D721Med (cell line): ENCODE data around the gene AIRE.
"Not testable (repeated sequence)": the region's sequence is repeated elsewhere in the genome, so short reads cannot be mapped to it uniquely, and the experiment has no call there.

Experiments
- DNase-seq: peaks from one replicate; pipeline ENCODE4 v3.0.0; 2011; ENCODE audit warnings: low spot score; ENCODE audit not compliant: insufficient read length
- FAIRE-seq: peaks from 2 replicates; lab custom pipeline; 2011; peaks lifted over from hg19 to GRCh38; lab: Jason Lieb, UNC
- TF ChIP-seq, protein P1 (sequence below): IDR thresholded peaks from 2 replicates; pipeline ENCODE4 v1.5.1; 2012; ENCODE audit warnings: mild to moderate bottlenecking, control low read depth; ENCODE audit not compliant: insufficient read depth; ENCODE audit errors: missing control alignments

The AIRE gene

DNA sequence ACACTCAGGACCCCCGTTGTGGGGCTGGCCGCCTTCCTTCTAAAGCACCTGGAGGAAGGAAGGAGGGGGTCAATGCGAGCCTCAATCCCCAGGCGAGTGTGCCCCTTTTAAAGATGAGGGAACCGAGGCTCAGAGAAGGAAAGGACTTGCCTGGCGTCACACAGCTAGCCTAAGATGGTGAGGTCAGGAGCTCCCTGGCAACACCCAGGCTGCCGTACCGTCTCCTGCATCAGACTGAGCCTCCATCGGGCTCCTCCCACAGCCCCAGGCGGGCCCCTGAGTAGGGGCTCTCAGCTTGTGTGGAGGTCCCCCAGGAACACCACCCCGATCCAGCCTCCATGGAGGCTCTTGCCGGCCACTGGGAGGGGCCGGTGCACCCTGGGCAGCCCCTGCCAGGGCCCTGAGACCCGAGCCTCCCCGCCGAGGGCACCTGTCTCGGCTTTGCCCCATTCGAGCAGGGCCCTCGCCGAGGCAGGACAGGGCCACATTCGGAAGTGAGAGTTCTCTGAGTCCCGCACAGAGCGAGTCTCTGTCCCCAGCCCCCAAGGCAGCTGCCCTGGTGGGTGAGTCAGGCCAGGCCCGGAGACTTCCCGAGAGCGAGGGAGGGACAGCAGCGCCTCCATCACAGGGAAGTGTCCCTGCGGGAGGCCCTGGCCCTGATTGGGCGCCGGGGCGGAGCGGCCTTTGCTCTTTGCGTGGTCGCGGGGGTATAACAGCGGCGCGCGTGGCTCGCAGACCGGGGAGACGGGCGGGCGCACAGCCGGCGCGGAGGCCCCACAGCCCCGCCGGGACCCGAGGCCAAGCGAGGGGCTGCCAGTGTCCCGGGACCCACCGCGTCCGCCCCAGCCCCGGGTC, at the start of gene AIRE:
Gene AIRE (plus strand): TSS at position 739 of the 855 bp plus-strand sequence. CDS start 131 bp downstream, outside the sequence.
- TF ChIP-seq, protein P1, sequence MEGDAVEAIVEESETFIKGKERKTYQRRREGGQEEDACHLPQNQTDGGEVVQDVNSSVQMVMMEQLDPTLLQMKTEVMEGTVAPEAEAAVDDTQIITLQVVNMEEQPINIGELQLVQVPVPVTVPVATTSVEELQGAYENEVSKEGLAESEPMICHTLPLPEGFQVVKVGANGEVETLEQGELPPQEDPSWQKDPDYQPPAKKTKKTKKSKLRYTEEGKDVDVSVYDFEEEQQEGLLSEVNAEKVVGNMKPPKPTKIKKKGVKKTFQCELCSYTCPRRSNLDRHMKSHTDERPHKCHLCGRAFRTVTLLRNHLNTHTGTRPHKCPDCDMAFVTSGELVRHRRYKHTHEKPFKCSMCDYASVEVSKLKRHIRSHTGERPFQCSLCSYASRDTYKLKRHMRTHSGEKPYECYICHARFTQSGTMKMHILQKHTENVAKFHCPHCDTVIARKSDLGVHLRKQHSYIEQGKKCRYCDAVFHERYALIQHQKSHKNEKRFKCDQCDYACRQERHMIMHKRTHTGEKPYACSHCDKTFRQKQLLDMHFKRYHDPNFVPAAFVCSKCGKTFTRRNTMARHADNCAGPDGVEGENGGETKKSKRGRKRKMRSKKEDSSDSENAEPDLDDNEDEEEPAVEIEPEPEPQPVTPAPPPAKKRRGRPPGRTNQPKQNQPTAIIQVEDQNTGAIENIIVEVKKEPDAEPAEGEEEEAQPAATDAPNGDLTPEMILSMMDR = no peak
- DNase-seq = no peak

DNA sequence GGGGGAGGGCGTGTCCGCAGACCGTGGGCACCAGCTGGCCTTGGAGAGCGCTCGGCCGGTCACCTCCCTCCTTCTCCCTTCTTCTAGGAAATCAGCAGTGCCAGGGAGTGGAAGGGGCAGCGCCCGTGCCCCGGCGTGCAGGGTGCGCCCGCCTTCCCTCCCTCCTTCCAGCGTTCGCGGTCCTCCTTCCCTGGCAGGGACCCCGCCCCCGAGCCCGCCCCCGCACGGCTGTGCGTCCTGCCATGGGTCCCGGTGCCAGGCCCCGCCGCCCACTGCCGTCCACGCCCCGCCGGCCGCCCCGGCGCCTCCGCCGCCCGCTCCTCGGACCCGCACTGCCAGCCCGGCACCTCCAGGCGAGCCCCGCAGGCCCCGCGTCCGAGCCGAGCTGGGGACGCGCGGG, 45.3 kb upstream of the AIRE start:
- not testable (repeated sequence) for FAIRE-seq, DNase-seq

More for the DNA sequence above, at the start of gene AIRE:
- FAIRE-seq = no peak

DNA sequence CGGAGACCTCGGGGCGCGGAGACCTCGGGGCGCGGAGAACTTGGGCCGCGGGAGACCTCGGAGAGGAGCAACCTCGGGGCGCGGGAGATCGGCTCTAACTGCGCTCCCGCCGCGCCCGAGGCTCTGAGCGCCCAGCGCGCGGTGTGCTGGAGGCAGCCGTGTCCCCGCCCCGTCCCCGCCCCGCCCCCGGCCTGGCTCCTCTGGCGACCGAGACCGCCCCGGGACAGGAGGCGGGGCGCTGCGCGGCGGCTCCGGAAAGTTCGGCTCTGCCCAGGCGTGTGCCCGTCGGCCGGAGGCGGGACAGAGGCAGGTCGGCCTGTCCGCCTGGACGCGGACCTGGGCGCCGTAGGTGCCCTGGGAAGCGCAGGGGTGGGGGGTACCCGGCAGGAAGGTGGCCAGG, 44.8 kb upstream of the AIRE start, which contains the start of gene ICOSLG:
Gene ICOSLG (minus strand): TSS at position 102 of the 400 bp plus-strand sequence. CDS start 126 bp downstream, outside the sequence.
- FAIRE-seq, DNase-seq: not testable (repeated sequence)

DNA sequence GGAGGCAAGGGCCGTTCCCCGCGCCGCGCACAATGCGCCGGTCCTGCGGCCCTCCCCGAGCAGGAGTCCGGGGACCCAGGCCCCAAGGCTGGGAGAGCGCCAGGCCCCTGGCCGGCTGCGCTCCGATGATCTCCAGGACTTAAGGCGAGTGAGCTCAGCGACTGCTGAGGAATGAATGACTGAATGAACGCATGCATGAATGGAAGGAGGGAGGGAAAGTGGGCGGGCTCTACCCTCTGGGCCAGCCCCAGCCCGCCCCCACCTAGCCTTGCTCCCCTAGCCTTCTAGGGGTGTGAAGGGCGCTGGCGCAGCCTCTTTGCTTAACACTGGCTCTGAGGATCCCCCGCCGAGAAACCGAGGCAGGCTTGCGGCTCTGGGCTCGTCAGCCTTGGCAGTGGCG, 44.4 kb upstream of the AIRE start:
- DNase-seq, FAIRE-seq: not testable (repeated sequence)

DNA sequence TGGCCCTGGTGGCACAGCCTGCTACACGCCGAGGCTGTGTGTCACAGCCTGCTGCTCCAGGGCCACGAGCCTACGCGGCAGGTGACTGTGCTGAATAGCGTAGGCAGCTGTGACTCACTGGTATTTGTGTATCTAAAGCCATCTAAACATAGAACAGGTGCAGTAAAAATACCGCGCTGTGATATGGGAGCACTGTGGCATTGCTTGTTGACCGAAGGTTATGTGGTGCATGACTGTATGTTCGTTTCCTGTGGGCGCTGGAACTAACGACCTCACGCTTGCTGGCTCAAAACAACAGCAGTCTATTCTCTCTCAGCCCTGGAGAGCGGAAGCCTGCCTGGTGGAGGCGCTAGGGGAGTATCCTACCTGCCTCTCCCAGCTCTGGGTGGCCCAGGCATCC, 41.7 kb upstream of the AIRE start:
- DNase-seq, FAIRE-seq: not testable (repeated sequence)

DNA sequence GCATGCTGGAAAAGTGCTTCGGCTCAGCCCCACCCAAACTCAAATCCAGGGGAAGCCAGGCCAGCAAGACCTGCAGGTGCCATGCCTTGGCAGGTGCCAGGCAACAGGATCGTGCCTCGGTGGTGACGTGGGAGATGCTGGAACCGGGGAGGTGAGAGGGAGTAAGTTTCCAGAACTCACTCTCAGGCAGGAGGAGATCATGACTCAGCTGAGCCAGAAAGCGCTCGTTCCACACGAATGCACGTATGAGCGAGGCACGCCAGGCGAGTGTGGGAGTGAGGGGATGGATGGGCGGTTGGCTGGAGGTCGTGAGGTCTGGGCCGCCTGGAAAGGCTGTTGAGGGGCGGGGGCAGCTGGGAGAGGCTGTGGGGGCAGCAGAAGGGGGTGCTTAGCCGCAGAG, 37.8 kb upstream of the AIRE start:
- DNase-seq, FAIRE-seq: not testable (repeated sequence)

DNA sequence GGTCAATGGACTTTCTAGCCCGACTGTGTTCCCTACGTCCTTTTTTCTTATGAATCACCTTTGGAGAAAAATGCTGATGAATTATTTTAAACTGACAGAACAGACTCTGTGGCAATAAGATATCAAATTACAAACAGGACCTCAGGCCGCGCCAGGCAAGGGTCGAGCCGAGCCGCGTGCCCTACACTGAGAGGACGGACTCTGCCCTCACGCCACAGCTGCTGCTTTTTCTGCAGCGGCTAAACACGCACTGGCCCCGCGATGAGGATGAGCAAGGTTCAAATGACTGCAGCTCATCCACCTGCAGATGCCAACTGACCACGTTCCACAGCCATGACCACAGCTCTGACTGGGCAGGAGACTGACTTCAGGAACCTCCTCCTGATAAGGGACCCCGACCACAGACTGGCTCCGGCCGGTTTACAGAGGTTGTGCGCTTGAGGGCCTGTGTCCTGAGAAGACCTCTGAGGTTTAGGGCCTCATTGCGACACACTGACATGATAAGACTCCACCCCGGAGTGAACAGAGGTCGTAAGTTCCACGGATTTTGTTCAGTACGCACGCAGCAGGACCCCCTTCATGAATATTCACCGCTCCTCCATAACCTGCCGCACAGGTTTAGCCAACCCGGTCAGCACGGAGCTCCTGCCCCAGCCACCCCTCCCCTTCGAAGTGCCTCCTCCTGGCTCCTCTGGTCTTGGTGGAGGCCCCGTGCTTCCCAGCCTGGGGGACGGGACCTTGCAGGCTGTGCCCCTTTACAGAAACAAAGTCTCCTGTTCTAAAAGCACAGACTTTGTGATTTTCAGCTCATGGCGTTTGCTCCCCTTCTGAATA, 36.3 kb upstream of the AIRE start:
- DNase-seq, FAIRE-seq: not testable (repeated sequence)

DNA sequence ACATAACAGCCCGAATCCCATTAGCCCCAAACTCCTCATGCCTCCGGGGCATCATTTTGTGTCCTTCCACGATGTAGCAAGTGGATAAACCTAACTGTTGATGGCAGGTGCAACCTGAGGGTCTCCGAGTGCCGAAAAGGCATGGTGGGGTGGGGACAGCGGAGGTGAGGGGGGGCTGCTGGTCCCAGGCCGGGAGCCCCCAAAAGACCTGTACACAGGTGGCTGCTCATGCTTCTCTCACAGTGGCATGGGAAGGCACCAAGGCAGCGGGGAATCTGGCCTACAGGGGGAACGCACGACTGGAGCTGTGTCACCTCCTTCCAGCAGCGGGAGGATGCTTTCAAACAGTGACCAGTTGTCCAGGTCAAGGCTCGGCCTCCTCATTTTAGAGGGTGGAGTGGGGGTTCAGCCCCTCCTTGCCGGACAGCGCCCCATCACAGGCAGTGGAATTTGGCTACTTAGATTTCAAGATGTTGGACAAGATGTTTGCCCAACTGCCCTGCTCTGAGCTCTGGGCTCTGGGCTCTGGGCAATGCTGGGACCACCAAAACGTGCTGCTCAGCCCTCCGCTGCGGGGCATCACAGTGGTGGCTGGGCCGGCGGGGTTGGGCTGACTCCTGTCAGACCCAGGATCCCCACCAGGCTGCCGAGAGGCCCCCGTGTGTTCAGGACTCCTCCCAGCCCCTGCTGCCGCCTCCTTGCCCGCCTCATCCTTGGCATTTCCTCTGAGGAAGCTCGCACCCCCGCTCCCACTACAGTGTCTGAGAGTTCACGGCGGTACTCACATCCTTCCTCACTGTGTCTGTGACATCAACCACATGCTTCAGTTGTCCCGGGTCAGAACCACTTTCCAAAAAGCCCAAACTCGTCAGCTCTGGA, 31.6 kb upstream of the AIRE start:
- TF ChIP-seq, protein P1 = no peak
- DNase-seq (no peak), FAIRE-seq (no peak)

DNA sequence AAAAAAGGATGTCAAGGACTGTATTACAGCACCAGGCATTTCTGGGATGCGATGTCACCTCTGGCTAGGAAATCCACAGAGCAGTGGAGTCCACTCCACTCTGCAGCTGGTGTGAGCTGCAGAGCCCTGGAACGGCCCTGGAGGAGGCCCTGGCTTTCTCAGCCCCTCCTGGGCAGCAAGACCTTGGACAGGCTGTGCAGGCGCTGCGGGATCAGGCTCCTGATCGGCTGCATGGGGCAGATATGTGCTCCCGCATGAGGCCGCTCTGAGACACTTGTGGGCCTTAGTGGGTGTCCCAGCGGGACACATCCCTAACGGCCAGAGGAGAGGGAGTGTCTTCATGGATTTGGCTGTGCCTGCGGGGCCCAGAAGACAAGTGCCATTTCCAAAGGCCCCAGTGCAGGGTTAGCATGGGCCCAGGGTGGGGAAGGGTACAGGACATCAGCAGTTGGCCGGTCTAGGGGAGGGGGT, 30.1 kb upstream of the AIRE start:
- FAIRE-seq (no peak), DNase-seq (no peak)
- TF ChIP-seq, protein P1 = no peak
